Lung microvascular endothelial cell (primary cell): ENCODE measurements around the gene UNC5B. TPM values are rescaled to one million over a fixed set of nuclear protein-coding genes. Genes with fewer than 3 reads are reported as not detected.
A peak's percentile ranks its signal among the peaks of the same experiment; 100 is the strongest.

ENCODE experiments used
- DNase-seq, 2 donors: peaks; one replicate each; pipeline versions ENCODE4 v3.0.0 to v3.0.0-alpha.2; 2010; ENCODE audit warnings: low read depth in 2 of 2
- total RNA-seq: library from RNA; depleted of rRNA; stranded (reverse); fragments of >200 nt; gene quantifications from 2 replicates; pipeline ENCODE4 v1.2.1, GENCODE V29; 2014

UNC5B gene
- total RNA-seq, 1 donor from 2014 or later, result 10.9 TPM

- DNase-seq, result no peak
These were observed 127.6 kb downstream of the UNC5B start for GRCh38 chr10:71339796-71340589.

GRCh38 chr10:71342573-71343391, 130.4 kb downstream of the UNC5B start:
- DNase-seq, result no peak

GRCh38 chr10:71343392-71343773, 131.0 kb downstream of the UNC5B start:
- DNase-seq, result no peak

GRCh38 chr10:71344154-71344925, 132.0 kb downstream of the UNC5B start:
- no peak for DNase-seq

- no peak for DNase-seq
These were observed 132.7 kb downstream of the UNC5B start for GRCh38 chr10:71344993-71345480.

GRCh38 chr10:71345694-71346093, 133.3 kb downstream of the UNC5B start:
- DNase-seq, result no peak

- DNase-seq, result no peak
These were observed 134.4 kb downstream of the UNC5B start for GRCh38 chr10:71346731-71347130.

GRCh38 chr10:71347587-71348395, 135.4 kb downstream of the UNC5B start:
- DNase-seq, result peak in 1 of 2 donors; percentile 22

- no peak for DNase-seq
These were observed 136.5 kb downstream of the UNC5B start for GRCh38 chr10:71348850-71349249.

- DNase-seq, result no peak
These were observed 137.0 kb downstream of the UNC5B start for GRCh38 chr10:71349406-71349805.

- no peak for DNase-seq
These were observed 138.7 kb downstream of the UNC5B start for GRCh38 chr10:71351087-71351486.

- no peak for DNase-seq
These were observed 139.4 kb downstream of the UNC5B start for GRCh38 chr10:71351628-71352319.

Other genes starting within 250 kb of the UNC5B start
- gene SLC29A3, start 106.7 kb downstream of the UNC5B start, total RNA-seq, result 1.3 and 2.6 TPM in 2 replicates
- under 0.01 TPM in 1 of 2 replicates, not detected in the other for gene CDH23, start 184.3 kb downstream of the UNC5B start, total RNA-seq